ENCODE measurements around the gene LYPD3.
"Not testable (repeated sequence)": the region's sequence is repeated elsewhere in the genome, so short reads cannot be mapped to it uniquely, and the experiment has no call there.

LYPD3 gene

DNA sequence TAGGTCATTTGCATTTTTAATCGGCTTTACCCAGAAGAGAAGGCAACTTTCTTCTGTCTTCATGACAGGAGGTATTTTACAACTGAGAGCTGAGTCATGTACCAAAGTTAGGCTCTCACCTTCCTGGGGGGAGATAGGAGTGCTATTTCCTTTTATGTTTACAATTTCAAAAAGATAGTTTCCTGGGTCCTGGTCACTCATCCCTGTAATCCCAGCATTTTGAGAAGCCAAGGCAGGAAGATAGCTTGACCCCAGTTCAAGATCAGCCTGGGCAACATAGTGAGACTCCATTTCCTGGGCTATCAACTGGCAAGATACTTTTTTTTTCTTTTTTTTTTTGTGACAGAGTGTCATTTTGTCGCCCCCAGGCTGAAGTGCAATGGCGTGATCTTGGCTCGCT is 7.6 kb downstream of the LYPD3 start:
- TF ChIP-seq POLR2A (IDR thresholded peaks at IDR 0.05; ENCODE audit: low read depth, low read length): no peak
- DNase-seq (ENCODE audit: insufficient read length) (no peak), FAIRE-seq (no peak)

DNA sequence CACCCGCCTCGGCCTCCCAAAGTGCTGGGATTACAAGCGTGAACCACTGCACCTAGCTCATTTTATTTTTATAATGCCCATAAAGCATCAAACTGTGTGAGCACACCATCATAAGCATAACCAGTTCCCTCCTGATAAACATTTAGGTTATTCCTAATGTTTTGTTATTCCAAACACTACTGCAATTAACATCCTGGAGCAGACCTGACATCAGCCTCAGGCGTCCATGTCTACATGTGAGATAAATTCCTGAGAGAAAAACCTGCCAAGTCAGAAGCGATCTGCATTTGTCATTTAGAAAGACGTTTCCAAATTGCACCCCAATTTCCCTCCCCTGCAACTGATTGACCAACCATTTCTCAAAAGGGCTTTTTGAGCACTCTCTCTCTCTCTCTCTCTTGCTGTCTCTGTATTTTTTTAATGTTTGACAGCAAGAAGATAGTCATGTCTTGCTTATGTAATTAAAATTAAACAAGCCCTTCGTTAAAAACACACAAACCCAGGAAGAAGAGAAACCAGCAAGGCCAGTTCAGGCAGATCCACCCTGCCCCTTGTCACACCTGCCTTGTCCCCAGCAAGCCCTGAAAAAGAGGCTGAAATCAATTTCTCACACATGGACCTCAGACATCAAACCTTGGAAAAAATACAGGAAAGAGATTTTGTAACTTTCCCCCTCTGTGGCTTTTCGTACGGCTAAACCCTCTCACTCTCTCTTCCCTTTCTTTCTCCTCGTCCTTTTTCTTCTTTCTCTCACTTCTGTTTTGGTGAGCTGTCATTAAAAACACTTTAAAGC is 9.9 kb downstream of the LYPD3 start:
- FAIRE-seq (no peak), DNase-seq (ENCODE audit: insufficient read length) (no peak)
- TF ChIP-seq TAF1 (IDR thresholded peaks at IDR 0.05; ENCODE audit: borderline replicate concordance, low read depth, low read length) (no peak), POLR2A (IDR thresholded peaks at IDR 0.05; ENCODE audit: low read depth, low read length) (no peak), POLR2AphosphoS5 (IDR thresholded peaks at IDR 0.05; ENCODE audit: low read depth, low read length) (no peak)

DNA sequence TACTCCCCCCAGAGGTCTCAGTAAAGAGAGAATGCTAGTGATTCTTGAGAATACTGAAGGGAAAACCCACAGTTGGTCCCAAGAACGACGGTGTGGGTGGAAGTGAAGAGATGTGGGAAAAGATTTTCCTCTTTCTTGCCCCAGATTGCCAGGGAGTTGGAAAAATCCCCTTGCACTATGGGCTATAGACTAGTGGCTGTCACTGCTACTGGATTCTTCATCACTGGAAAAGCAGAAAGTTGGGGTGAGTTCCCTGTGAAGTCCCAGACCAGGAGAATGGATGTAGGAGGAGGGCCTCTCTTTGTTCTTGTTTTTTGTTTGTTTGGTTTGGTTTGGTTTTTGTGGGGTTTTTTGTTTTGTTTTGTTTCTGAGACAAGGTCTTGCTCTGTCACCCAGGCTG is 11.4 kb downstream of the LYPD3 start:
- FAIRE-seq (no peak), DNase-seq (ENCODE audit: insufficient read length) (no peak)
- TF ChIP-seq POLR2A (IDR thresholded peaks at IDR 0.05; ENCODE audit: low read depth, low read length) (no peak), TAF1 (IDR thresholded peaks at IDR 0.05; ENCODE audit: borderline replicate concordance, low read depth, low read length) (no peak), POLR2AphosphoS5 (IDR thresholded peaks at IDR 0.05; ENCODE audit: low read depth, low read length) (no peak)

DNA sequence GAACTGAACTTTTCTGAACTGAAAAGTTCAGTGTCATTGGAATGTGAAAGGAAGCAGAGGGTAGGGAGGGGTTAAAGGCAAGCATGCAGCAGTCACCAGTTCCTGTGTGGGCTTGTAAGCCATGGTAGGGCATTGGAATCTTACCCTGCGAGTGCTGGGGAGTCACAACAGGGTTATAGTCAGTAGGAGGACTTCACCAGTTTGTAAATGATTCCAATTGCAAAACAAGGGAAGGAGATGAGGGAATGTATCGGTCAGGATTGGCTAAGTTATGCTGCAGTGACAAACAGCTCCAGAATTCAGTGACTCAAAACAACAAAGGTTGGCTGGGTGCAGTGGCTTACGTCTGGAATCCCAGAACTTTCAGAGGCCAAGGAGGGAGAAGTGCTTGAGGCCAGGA is 12.8 kb downstream of the LYPD3 start:
- no peak for FAIRE-seq
- no peak for DNase-seq (ENCODE audit: insufficient read length)

DNA sequence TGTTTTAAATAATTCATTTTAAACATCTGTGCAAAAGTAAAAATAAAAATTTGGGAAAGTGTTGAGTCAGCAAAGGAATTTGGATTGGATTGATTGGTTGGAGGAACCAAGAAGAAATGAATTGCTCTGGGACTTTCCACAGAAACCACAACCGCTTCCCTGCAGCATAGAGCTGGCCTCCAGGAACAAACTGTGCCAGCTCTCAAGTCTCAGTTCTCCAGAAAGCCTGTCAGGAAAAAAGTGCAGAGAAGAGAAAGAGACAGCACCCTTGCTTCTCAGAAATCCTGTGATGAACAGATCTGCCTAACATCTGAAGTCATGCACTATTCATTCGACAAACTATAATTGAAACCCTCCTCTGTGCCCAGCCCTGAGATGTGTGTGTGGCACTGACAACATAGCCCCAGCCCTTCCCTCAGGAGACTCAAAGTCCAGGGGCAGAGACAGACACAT is 14.8 kb downstream of the LYPD3 start:
- FAIRE-seq (no peak), DNase-seq (ENCODE audit: insufficient read length) (no peak)
- TF ChIP-seq TAF1 (IDR thresholded peaks at IDR 0.05; ENCODE audit: borderline replicate concordance, low read depth, low read length) (no peak), POLR2A (IDR thresholded peaks at IDR 0.05; ENCODE audit: low read depth, low read length) (no peak), POLR2AphosphoS5 (IDR thresholded peaks at IDR 0.05; ENCODE audit: low read depth, low read length) (no peak)

More for the DNA sequence above, 12.8 kb downstream of the LYPD3 start:
- TF ChIP-seq POLR2A (IDR thresholded peaks at IDR 0.05; ENCODE audit: low read depth, low read length): no peak
- TF ChIP-seq TAF1 (IDR thresholded peaks at IDR 0.05; ENCODE audit: borderline replicate concordance, low read depth, low read length): no peak
- TF ChIP-seq POLR2AphosphoS5 (IDR thresholded peaks at IDR 0.05; ENCODE audit: low read depth, low read length): no peak

DNA sequence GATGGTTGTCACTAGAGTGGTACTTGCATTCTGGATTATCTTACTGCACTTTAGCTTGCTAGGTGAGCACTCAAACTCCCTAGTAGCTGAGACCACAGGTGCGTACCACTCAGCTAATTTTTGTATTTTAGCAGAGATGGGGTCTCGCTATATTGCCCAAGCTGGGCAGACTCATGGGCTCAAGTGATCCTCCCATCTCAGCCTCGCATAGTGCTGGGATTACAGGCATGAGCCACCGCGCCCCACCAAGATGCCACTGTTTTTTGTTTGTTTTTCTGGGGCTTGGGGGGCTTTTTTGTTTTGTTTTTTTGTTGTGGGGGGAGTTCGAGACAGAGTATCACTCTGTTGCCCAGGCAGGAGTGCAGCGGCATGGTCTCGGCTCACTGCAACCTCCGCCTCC is 17.8 kb downstream of the LYPD3 start:
- no peak for TF ChIP-seq POLR2A (IDR thresholded peaks at IDR 0.05; ENCODE audit: low read depth, low read length)
- TF ChIP-seq TAF1 (IDR thresholded peaks at IDR 0.05; ENCODE audit: borderline replicate concordance, low read depth, low read length): no peak
- no peak for TF ChIP-seq POLR2AphosphoS5 (IDR thresholded peaks at IDR 0.05; ENCODE audit: low read depth, low read length)
- FAIRE-seq: no peak
- DNase-seq (ENCODE audit: insufficient read length): no peak

DNA sequence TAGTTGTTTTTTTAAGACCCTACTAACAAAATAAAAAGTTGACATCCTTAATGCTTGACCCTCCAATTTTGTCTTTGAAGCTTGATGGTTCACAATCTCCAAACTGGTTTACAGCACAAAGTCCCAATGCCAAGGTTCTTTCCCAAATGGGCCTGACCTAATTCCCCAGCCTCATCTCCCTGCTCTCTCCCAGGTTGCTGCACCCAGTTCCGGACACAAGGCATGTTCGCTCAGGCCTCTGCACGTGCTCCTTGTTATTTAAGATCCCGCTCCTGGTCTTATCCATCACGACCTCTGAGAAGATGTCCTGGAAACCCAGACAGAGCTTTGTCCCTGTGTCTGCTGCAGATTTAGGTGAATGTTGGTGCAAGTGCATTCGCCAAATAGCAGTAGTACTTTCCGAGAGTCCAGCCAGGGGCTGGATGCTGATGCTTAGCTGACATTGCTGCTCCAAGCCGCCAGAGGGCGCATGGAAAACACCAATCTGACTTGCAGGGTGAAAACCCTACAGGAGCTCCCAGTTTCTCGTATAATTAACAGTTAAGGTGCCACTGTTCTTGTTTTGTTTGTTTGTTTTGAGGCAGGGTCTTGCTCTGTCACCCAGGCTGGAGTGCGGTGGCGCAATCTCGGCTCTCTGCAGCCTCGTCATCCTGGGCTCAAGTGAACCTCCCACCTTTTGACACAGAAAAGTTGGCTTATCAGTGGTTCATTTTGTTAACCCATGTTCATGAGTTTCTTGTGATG is 18.5 kb downstream of the LYPD3 start:
- peak; percentile 52 for DNase-seq (ENCODE audit: insufficient read length)
- no peak for TF ChIP-seq TAF1 (IDR thresholded peaks at IDR 0.05; ENCODE audit: borderline replicate concordance, low read depth, low read length)
- TF ChIP-seq POLR2AphosphoS5 (IDR thresholded peaks at IDR 0.05; ENCODE audit: low read depth, low read length): no peak
- TF ChIP-seq POLR2A (IDR thresholded peaks at IDR 0.05; ENCODE audit: low read depth, low read length): no peak
- peak; percentile 90 for FAIRE-seq

DNA sequence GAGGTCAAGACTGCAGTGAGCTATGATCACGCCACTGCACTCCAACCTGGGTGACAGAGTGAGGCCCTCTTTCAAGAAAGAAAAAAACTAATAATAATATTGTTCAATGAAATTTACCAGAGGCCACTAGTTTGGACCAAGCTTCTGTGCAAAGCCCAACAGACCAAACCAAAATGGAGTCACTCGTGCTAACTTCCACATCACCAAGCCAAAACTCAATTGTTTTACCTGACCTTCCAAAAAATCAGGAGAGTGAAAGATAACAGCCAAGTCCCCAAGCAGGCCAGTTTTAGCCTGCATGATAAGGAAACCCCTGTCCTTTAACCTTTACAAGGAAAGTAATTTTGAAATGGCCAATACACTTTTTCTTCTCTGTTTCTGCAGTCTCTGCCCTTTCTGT is 20.0 kb downstream of the LYPD3 start:
- DNase-seq (ENCODE audit: insufficient read length) (no peak), FAIRE-seq (no peak)
- TF ChIP-seq TAF1 (IDR thresholded peaks at IDR 0.05; ENCODE audit: borderline replicate concordance, low read depth, low read length) (no peak), POLR2AphosphoS5 (IDR thresholded peaks at IDR 0.05; ENCODE audit: low read depth, low read length) (no peak)

DNA sequence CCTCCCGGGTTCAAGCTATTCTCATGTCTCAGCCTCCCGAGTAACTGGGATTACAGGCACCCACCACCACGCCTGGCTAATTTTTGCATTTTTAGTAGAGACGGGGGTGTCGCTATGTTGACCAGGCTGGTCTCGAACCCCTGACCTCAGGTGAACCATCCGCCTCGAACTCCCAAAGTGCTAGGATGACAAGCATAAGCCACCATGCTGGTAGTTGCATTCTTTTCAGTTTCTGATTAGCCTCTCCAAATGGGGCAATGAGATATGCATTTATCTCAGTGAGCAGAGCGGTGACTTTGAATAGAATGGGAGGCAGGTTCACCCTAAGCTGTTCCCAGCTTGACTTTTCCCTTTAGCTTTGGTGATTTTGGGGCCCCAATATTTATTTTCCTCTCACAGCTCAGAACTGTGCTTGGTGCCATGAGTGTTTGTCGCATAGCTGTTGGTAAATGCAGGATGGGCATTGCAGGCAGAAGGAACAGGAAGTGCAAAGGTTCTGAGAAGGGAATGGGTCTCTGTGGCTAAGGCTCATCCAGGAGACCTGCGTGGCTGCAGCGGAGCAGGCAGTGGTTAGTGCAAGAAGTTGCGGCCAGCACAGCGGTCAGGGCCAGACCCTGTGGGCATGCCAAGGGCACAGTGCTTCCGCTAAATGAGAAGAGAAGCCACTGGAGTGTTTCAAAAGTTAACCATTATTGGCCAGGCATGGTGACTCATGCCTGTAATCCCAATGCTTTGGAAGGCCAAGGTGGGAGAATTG is 20.7 kb downstream of the LYPD3 start:
- FAIRE-seq: no peak
- DNase-seq (ENCODE audit: insufficient read length): no peak
- TF ChIP-seq POLR2AphosphoS5 (IDR thresholded peaks at IDR 0.05; ENCODE audit: low read depth, low read length) (no peak), TAF1 (IDR thresholded peaks at IDR 0.05; ENCODE audit: borderline replicate concordance, low read depth, low read length) (no peak), POLR2A (IDR thresholded peaks at IDR 0.05; ENCODE audit: low read depth, low read length) (no peak)

DNA sequence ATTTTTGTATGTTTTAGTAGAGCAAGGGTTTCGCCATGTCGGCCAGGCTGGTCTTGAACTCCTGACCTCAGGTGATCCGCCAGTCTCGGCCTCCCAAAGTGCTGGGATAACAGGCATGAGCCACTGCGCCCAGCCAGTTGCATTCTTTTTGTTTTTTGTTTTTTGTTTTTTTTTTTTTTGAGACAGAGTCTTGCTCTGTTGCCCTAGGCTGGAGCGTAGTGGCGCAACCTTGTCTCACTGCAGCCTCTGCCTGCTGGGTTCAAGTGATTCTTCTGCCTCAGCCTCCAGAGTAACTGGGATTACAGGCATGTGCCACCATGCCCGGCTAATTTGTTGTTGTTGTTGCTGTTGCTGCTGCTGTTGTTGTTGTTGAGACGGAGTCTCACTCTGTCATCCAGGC is 21.3 kb downstream of the LYPD3 start:
- not testable (repeated sequence) for DNase-seq (ENCODE audit: insufficient read length); FAIRE-seq

DNA sequence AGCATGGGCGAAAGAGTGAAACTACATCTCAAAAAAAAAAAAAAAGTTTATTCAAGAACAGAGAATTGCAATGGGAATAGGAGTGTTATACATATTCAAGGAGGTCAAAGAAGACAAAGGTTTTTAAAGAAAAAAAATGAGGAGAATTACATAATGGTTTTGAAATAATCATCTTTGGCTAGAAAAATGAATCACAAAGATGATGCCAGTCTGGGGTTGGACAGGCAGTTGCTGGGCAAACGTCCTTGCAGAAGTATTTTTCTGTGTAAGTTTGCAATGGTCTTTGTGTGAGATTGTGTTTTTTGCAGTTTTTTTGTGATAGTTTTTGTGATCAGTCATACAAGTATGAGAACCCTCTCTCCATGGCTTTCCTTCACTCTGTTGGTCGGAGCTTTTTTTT is 23.7 kb downstream of the LYPD3 start:
- FAIRE-seq: no peak
- TF ChIP-seq TAF1 (IDR thresholded peaks at IDR 0.05; ENCODE audit: borderline replicate concordance, low read depth, low read length) (no peak), POLR2A (IDR thresholded peaks at IDR 0.05; ENCODE audit: low read depth, low read length) (no peak), POLR2AphosphoS5 (IDR thresholded peaks at IDR 0.05; ENCODE audit: low read depth, low read length) (no peak)
- DNase-seq (ENCODE audit: insufficient read length): no peak

DNA sequence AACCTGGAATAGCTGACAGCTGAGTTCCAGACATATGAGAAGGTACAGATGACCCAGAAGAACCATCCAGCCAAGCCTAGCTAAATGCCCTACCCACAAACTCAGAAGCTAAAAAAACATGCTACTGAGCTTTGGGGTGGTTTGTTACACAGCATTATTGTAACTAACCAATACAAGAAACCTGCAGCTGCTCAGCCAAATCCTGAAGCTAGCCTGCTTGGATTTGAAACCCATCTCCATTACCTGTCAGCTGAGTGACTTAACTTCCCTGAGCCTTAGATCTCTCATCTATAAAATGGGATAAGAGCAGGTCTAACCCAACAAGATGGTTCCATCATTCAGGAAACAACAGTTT is 25.7 kb downstream of the LYPD3 start:
- FAIRE-seq (no peak), DNase-seq (ENCODE audit: insufficient read length) (no peak)
- TF ChIP-seq TAF1 (IDR thresholded peaks at IDR 0.05; ENCODE audit: borderline replicate concordance, low read depth, low read length): no peak
- TF ChIP-seq POLR2A (IDR thresholded peaks at IDR 0.05; ENCODE audit: low read depth, low read length): no peak
- no peak for TF ChIP-seq POLR2AphosphoS5 (IDR thresholded peaks at IDR 0.05; ENCODE audit: low read depth, low read length)

Measured in GM12892 (cell line).